Fibroblast of skin of left quadriceps (primary cell): ENCODE data around the gene APOBEC3B.
"Not testable (repeated sequence)": the region's sequence is repeated elsewhere in the genome, so short reads cannot be mapped to it uniquely, and the experiment has no call there.

Experiments
- DNase-seq, 2 experiments: peaks; one replicate each; pipeline ENCODE4 v3.0.0-alpha.2; 2013; ENCODE audit warnings: low read depth in 2 of 2

Gene APOBEC3B

DNA sequence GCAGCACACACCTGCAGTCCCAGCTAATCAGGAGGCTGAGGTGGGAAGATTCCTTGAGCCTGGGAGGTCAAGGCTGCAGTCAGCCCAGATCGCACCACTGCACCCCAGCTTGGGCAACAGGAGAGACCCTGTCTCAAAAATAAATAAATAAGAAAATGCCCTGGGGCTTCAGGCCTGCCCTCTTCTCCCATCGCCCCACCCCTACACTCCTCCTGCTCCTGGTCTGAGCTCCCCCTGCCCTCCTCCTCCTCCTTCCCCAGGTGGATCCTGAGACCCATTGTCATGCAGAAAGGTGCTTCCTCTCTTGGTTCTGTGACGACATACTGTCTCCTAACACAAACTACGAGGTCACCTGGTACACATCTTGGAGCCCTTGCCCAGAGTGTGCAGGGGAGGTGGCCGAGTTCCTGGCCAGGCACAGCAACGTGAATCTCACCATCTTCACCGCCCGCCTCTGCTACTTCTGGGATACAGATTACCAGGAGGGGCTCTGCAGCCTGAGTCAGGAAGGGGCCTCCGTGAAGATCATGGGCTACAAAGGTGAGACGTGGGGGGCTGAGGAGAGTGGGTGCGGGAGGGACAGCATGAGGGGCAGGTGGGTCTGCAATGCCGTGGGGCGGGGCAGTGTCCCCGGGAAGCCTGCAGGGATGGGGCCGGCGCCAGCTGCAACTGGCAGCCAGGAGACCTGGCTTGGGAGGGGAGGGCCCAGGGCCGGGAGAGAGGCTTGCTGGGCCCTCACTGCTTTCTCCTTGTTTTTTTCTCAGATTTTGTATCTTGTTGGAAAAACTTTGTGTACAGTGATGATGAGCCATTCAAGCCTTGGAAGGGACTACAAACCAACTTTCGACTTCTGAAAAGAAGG lies 49.5 kb downstream of the APOBEC3B start:
- DNase-seq, result not testable (repeated sequence)

DNA sequence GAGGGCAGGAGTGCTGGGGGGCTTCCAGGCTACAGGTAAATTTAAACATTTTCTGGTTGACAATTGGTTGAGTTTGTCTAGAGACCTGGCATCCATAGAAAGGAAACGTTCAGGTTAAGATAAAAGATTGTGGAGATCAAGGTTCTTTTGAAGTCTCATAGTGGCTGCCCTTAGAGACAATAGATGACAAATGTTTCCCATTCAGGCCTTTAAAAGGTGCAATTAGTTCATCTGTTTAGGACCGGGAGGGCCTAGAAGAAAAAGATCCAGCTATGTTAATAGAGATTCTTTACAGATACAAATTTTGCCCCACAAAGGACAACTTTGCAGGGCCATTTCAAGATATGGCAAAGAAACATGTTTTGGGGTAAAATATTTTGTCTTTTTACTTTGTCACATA lies 54.9 kb downstream of the APOBEC3B start:
- not testable (repeated sequence) for DNase-seq

DNA sequence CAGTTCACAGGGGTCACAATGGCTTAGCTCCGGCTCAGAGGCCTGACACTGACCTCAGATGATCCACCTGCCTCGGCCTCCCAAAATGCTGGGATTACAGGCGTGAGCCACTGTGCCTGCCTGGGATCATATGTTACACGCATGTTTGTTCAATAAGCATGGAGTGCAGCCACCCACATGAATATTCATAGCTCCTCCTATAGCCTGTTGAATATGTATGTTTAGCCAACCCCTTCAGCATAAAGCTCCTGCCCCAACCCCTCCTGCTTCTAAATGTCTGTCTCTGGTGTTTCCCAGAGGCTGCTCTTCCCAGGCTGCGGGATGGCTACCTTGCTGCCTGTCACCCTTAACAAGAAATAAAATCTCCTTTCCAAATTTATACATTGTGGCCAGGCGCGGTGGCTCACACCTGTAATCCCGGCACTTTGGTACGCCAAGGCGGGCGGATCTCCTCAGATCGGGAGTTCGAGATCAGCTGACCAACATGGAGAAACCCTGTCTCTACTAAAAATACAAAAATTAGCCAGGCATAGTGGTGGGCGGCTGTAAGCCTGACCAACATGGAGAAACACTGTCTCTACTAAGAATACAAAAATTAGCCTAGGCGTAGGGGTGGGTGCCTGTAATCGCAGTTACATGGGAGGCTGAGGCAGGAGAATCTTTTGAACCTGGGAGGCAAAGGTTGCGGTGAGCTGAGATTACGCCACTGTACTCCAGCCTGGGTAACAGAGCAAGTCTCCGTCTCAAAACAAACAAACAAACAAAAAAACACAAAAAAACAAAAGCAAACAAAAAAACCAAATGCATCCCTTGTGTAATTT lies 57.4 kb downstream of the APOBEC3B start:
- DNase-seq, result no peak

DNA sequence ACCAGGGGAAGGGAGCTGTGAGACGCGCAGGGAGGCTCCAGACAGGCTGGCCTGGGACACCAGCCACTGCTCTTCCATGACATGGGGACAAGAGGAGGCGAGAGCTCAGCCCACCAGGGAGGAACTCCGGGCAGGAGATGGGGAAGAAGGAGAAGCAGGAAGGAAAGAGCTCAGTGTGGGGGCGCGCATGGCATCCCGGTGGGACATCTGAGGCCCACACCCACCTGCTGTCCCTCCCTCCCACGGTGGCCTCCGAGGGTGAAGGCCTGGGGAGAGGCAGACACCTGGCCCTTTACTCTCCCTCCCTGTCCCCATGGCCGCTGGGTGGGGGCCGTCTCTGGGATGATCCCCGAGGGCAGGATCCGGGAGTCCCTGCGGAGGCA lies 58.0 kb downstream of the APOBEC3B start:
- not testable (repeated sequence) for DNase-seq

DNA sequence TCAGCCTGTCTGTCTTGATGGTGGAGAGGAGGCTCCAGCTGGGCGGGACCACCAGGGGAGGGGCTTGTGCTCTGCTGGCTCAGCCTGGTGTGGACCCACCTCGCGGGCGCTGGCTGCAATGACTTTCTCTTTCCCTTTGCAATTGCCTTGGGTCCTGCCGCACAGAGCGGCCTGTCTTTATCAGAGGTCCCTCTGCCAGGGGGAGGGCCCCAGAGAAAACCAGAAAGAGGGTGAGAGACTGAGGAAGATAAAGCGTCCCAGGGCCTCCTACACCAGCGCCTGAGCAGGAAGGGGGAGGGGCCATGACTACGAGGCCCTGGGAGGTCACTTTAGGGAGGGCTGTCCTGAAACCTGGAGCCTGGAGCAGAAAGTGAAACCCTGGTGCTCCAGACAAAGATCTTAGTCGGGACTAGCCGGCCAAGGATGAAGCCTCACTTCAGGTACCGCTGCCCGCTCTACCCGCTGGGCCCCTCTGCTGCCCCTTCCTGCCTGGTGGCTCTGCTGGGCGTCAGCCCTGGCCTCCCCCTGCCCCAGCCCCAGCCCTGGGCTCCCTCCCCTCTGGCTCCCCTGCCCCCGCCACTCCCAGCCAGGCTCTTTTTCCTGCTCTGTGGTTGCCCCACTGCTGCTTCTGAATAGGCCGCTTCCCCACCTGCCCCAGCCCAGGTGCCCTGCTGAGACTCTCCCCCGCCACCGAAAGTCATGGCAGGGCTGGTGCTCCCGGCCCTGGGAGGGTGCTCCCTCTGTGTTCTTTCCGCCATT lies 58.6 kb downstream of the APOBEC3B start, which contains the start of gene APOBEC3F:
Gene APOBEC3F (plus strand): TSS at position 327 of the 759 bp plus-strand sequence. CDS start 97 bp downstream, at position 424.
- not testable (repeated sequence) for DNase-seq

DNA sequence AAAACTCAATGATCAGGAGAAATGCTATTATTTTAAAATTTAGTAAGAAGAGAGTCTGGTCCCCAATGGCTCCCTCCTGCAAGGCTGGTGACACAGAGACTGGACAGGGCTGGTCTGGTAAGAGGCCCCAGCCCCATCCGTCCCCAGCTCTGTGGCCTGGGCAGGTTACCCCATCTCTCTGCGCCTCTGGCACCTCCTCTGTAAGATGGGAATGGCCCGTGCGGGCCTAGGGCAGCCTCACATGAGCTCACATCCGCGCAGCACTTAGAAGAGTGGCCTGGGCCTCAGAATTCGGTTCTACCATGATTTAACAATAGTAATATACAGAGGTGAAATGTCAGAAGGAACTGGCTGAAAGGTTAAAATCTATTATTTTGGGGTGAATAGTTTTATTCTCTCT lies 59.8 kb downstream of the APOBEC3B start:
- DNase-seq, result no peak
